Skeletal muscle tissue (tissue), 4 donors: ENCODE measurements around the gene SHISAL2A. TPM values are rescaled to one million over a fixed set of nuclear protein-coding genes. Genes with fewer than 3 reads are reported as not detected.
"Not testable (repeated sequence)": the region's sequence is repeated elsewhere in the genome, so short reads cannot be mapped to it uniquely, and the experiment has no call there.

Experiments used
- H3K27ac ChIP-seq: one replicate; pipeline ENCODE4 v1.7.0; 2013; ENCODE audit warnings: mild to moderate bottlenecking, low read depth, low read length, inconsistent platforms
- H3K27me3 ChIP-seq, 3 donors: one replicate each; pipeline ENCODE4 v1.7.0; 2013; ENCODE audit warnings: low read length in 3 of 3; ENCODE audit not compliant: control insufficient read depth in 3 of 3, insufficient read depth in 3 of 3
- H3K36me3 ChIP-seq, 3 donors: one replicate each; pipeline ENCODE4 v1.7.0; 2013; ENCODE audit warnings: low read length in 3 of 3; ENCODE audit not compliant: control insufficient read depth in 3 of 3, insufficient read depth in 3 of 3
- H3K4me1 ChIP-seq, 3 donors: one replicate each; pipeline ENCODE4 v1.7.0; 2013; ENCODE audit warnings: low read length in 3 of 3, mild to moderate bottlenecking in 3 of 3; ENCODE audit not compliant: control insufficient read depth in 3 of 3, insufficient read depth in 3 of 3
- H3K4me3 ChIP-seq, 3 donors: one replicate each; pipeline ENCODE4 v1.7.0; 2013; ENCODE audit warnings: low read length in 3 of 3
- H3K9ac ChIP-seq, 3 donors: one replicate each; pipeline ENCODE4 v1.7.0; 2013; ENCODE audit warnings: low read length in 3 of 3, mild to moderate bottlenecking in 3 of 3, moderate library complexity in 2 of 3, low read depth in 1 of 3
- H3K9me3 ChIP-seq, 3 donors: one replicate each; pipeline ENCODE4 v1.7.0; 2013; ENCODE audit warnings: low read length in 3 of 3; ENCODE audit not compliant: control insufficient read depth in 3 of 3
- total RNA-seq: library from RNA; depleted of rRNA; stranded (reverse); fragments of >200 nt; gene quantifications from one replicate; pipeline ENCODE4 v1.2.3, GENCODE V29; 2014
- donor health status: Osteomylitis.

The SHISAL2A gene
- total RNA-seq, 1 donor from 2014 or later: 0.52 TPM

- peaks cover 20 to 28% (median 24%) of the 10 kb centered on the region in 3 donors for H3K36me3 ChIP-seq
- no peak overlapping the region for H3K9ac ChIP-seq
- H3K4me1 ChIP-seq: peaks cover 0 to 2% (median under 1%) of the 10 kb centered on the region in 3 donors
- no peaks in the 10 kb centered on the region for H3K27me3 ChIP-seq
- no peaks in the 10 kb centered on the region for H3K9me3 ChIP-seq
- no peak overlapping the region for H3K4me3 ChIP-seq
- no peak overlapping the region for H3K27ac ChIP-seq
Observed at GRCh38 chr1:52692697-52693096, 59.7 kb downstream of the SHISAL2A start.

- H3K4me1 ChIP-seq, H3K27me3 ChIP-seq, H3K9ac ChIP-seq, H3K4me3 ChIP-seq, H3K9me3 ChIP-seq, H3K27ac ChIP-seq: not testable (repeated sequence)
- H3K36me3 ChIP-seq: peaks cover 15 to 22% (median 21%) of the 10 kb centered on the region in 3 donors
Observed at GRCh38 chr1:52693351-52693750, 60.4 kb downstream of the SHISAL2A start.

- H3K36me3 ChIP-seq: peaks cover 15 to 19% (median 19%) of the 10 kb centered on the region in 3 donors
- no peak overlapping the region for H3K4me3 ChIP-seq
- no peak overlapping the region for H3K9ac ChIP-seq
- no peaks in the 10 kb centered on the region for H3K27me3 ChIP-seq
- no peaks in the 10 kb centered on the region for H3K9me3 ChIP-seq
- H3K27ac ChIP-seq: no peak overlapping the region
- H3K4me1 ChIP-seq: peaks cover 6 to 9% (median 6%) of the 10 kb centered on the region in 3 donors
Observed at GRCh38 chr1:52693843-52694242, 60.9 kb downstream of the SHISAL2A start.

GRCh38 chr1:52695627-52696026 lies 62.7 kb downstream of the SHISAL2A start:
- Histone ChIP-seq H3K27ac (no peak overlapping the region), H3K27me3 (no peaks in the 10 kb centered on the region), H3K4me3 (no peak overlapping the region), H3K9me3 (no peaks in the 10 kb centered on the region), H3K9ac (no peak overlapping the region), H3K36me3 (peaks cover 14 to 19% (median 15%) of the 10 kb centered on the region in 3 donors), H3K4me1 (peaks cover 6 to 10% (median 9%) of the 10 kb centered on the region in 3 donors)

- no peaks in the 10 kb centered on the region for H3K9me3 ChIP-seq
- H3K36me3 ChIP-seq: peaks cover 0 to 2% (median 0%) of the 10 kb centered on the region in 3 donors
- peak within 1 kb of the TSS; percentile 79 for H3K27ac ChIP-seq
- peak within 1 kb of the TSS; percentile 89 to 97 (median 92) for H3K4me3 ChIP-seq
- no peaks in the 10 kb centered on the region for H3K27me3 ChIP-seq
- peaks cover 12 to 14% (median 13%) of the 10 kb centered on the region in 3 donors for H3K4me1 ChIP-seq
- peak within 1 kb of the TSS; percentile 76 to 94 (median 85) for H3K9ac ChIP-seq
Observed at GRCh38 chr1:52697795-52698674, 65.1 kb downstream of the SHISAL2A start, which contains the start of gene COA7. TSS of gene COA7 (minus strand) at chr1:52698347. CDS start at chr1:52698326, 21 bp downstream.

GRCh38 chr1:52702886-52703787 lies 70.2 kb downstream of the SHISAL2A start:
- H3K27me3 ChIP-seq: no peaks in the 10 kb centered on the region
- H3K27ac ChIP-seq: peak overlapping the region; percentile 94
- peak overlapping the region; percentile 77 to 96 (median 90) for H3K9ac ChIP-seq
- H3K36me3 ChIP-seq: no peaks in the 10 kb centered on the region
- H3K9me3 ChIP-seq: no peaks in the 10 kb centered on the region
- H3K4me1 ChIP-seq: peaks cover 17 to 38% (median 22%) of the 10 kb centered on the region in 3 donors
- peak overlapping the region; percentile 73 to 92 (median 74) for H3K4me3 ChIP-seq

GRCh38 chr1:52706136-52706670 lies 73.2 kb downstream of the SHISAL2A start:
- Histone ChIP-seq H3K9ac (no peak overlapping the region), H3K27ac (no peak overlapping the region), H3K4me3 (no peak overlapping the region), H3K36me3 (no peaks in the 10 kb centered on the region), H3K4me1 (peaks cover 6 to 29% (median 17%) of the 10 kb centered on the region in 3 donors), H3K27me3 (no peaks in the 10 kb centered on the region), H3K9me3 (no peaks in the 10 kb centered on the region)

Other genes with a start within 250 kb of the SHISAL2A start
- 1.6 TPM for gene ORC1, start 228.7 kb upstream of the SHISAL2A start, total RNA-seq
- gene PRPF38A, start 228.6 kb upstream of the SHISAL2A start, total RNA-seq: 10.4 TPM
- gene TUT4, start 80.1 kb upstream of the SHISAL2A start, total RNA-seq: 103 TPM
- gene GPX7, start 30.8 kb upstream of the SHISAL2A start, total RNA-seq: 96.0 TPM
- 12.0 TPM for gene COA7, start 65.2 kb downstream of the SHISAL2A start, total RNA-seq
- gene ZYG11B, start 93.3 kb downstream of the SHISAL2A start, total RNA-seq: 51.7 TPM
- gene ZYG11A, start 209.6 kb downstream of the SHISAL2A start, total RNA-seq: not detected